Kidney (tissue), 14 donors: ENCODE data around the gene DYNLL2. TPM values are rescaled to one million over a fixed set of nuclear protein-coding genes. Genes with fewer than 3 reads are reported as not detected.

Source experiments
- DNase-seq, 5 donors: peaks; one replicate each; pipeline ENCODE4 v3.0.0-alpha.2; 2013 to 2020
- FAIRE-seq: peaks from 2 replicates; lab custom pipeline; 2012; peaks lifted over from hg19 to GRCh38; lab: Jason Lieb, UNC
- H3K27ac ChIP-seq, 2 donors: one replicate each; pipeline ENCODE4 v1.7.0; 2013; ENCODE audit warnings: low read depth in 2 of 2, low read length in 2 of 2, inconsistent platforms in 1 of 2
- H3K27me3 ChIP-seq: one replicate; pipeline ENCODE4 v1.7.1; 2013; ENCODE audit warnings: low read length, inconsistent platforms; ENCODE audit not compliant: control insufficient read depth, insufficient read depth
- H3K36me3 ChIP-seq, 3 donors: one replicate each; pipeline versions ENCODE4 v1.7.0 to v1.7.1; 2013; ENCODE audit warnings: low read length in 3 of 3, control low read depth in 1 of 3, inconsistent platforms in 1 of 3; ENCODE audit not compliant: insufficient read depth in 3 of 3, control insufficient read depth in 2 of 3
- H3K4me1 ChIP-seq, 3 donors: one replicate each; pipeline versions ENCODE4 v1.7.0 to v1.7.1; 2013; ENCODE audit warnings: low read length in 3 of 3, inconsistent platforms in 1 of 3, low read depth in 1 of 3; ENCODE audit not compliant: control insufficient read depth in 2 of 3, insufficient read depth in 2 of 3
- H3K4me3 ChIP-seq, 3 donors: one replicate each; pipeline versions ENCODE4 v1.7.0 to v1.8.1; 2013; ENCODE audit warnings: low read length in 3 of 3, control low read depth in 1 of 3, inconsistent platforms in 1 of 3
- H3K9ac ChIP-seq, 3 donors: one replicate each; pipeline versions ENCODE4 v1.7.0 to v1.7.1; 2013; ENCODE audit warnings: low read length in 3 of 3, control low read depth in 1 of 3, inconsistent platforms in 1 of 3
- H3K9me3 ChIP-seq, 3 donors: one replicate each; pipeline versions ENCODE4 v1.7.0 to v1.7.1; 2013; ENCODE audit warnings: low read length in 3 of 3, control low read depth in 1 of 3, inconsistent platforms in 1 of 3; ENCODE audit not compliant: control insufficient read depth in 2 of 3, insufficient read depth in 1 of 3
- CTCF ChIP-seq: IDR thresholded peaks from 3 replicates; pipeline ENCODE4 v1.5.1; 2012; ENCODE audit warnings: mild to moderate bottlenecking, moderate library complexity, borderline replicate concordance; ENCODE audit not compliant: insufficient read depth; ENCODE audit errors: extremely low read depth
- intact Hi-C: fragments of 100-400 bp; cut with DNase I; formaldehyde crosslinking; loops from one replicate; pipeline ENCODE4 v1.11.1; 2022
- polyA plus RNA-seq: library from polyadenylated mRNA; stranded (reverse); fragments of 350-450 nt; fragmentation: Illumina TruSeq; extraction: RNeasy Lipid Tissue Mini Kit (QIAGEN cat#74804); gene quantifications from one replicate; pipeline ENCODE4 v1.2.3, GENCODE V29; 2014; ENCODE audit warnings: low read depth, low replicate concordance; ENCODE audit not compliant: insufficient read depth
- total RNA-seq: library from RNA; stranded (reverse); fragmentation: NEBNext Ultra II Directional; extraction: Animal tissue kit (Norgen Biotek cat#: 25700); gene quantifications from one replicate; pipeline ENCODE4 v1.2.1, GENCODE V29; 2021
- donor health status: control.
- donor health status: control.
- donor health status: control.
- donor health status: control.
- donor health status: control.
- donor health status: DM: yes; HTN: yes; CAD: no.
- donor health status: Normal renal cell carcinoma (clear cell type).

The DYNLL2 gene
- total and polyA plus RNA-seq, 2 donors from 2014 or later = 43.2 to 59.7 TPM

GRCh38 chr17:58117382-58117781 lies 34.2 kb downstream of the DYNLL2 start:
- peaks cover 0 to 2% (median 0%) of the 10 kb centered on the region in 3 donors for H3K4me1 ChIP-seq
- H3K36me3 ChIP-seq = no peaks in the 10 kb centered on the region
- intact Hi-C loops = loop anchor here (10.0 kb wide), 1 partner anchor 263 kb away; the partner anchor contains the start of gene MRPS23
- DNase-seq (no peak), FAIRE-seq (no peak)
- no peaks in the 10 kb centered on the region for H3K27me3 ChIP-seq
- TF ChIP-seq CTCF = no peak
- H3K9ac ChIP-seq = no peak overlapping the region
- no peak overlapping the region for H3K4me3 ChIP-seq
- H3K27ac ChIP-seq = no peak overlapping the region
- H3K9me3 ChIP-seq = peaks cover 0 to 2% (median 0%) of the 10 kb centered on the region in 3 donors

- Histone ChIP-seq H3K36me3 (no peaks in the 10 kb centered on the region), H3K27me3 (no peaks in the 10 kb centered on the region), H3K9ac (no peak overlapping the region), H3K4me1 (no peaks in the 10 kb centered on the region), H3K27ac (no peak overlapping the region), H3K4me3 (no peak overlapping the region), H3K9me3 (peaks cover 0 to 2% (median 0%) of the 10 kb centered on the region in 3 donors)
- TF ChIP-seq CTCF = no peak
- no peak for DNase-seq
- FAIRE-seq = no peak
- intact Hi-C loops = loop anchor here (10.0 kb wide), 1 partner anchor 265 kb away; the partner anchor contains the start of gene MRPS23
These were observed 36.3 kb downstream of the DYNLL2 start for GRCh38 chr17:58119491-58119890.

- Histone ChIP-seq H3K4me3 (no peak overlapping the region), H3K27ac (no peak overlapping the region), H3K9me3 (peaks cover 0 to 2% (median 0%) of the 10 kb centered on the region in 3 donors), H3K36me3 (no peaks in the 10 kb centered on the region), H3K27me3 (no peaks in the 10 kb centered on the region), H3K9ac (no peak overlapping the region), H3K4me1 (no peaks in the 10 kb centered on the region)
- TF ChIP-seq CTCF = no peak
- DNase-seq (peak in 4 of 5 donors; percentile 57 to 90 (median 84)), FAIRE-seq (no peak)
- intact Hi-C loops = no loop called here
These were observed 37.1 kb downstream of the DYNLL2 start for GRCh38 chr17:58120195-58120822.
